HG03025 (cell line): Measurements from ENCODE around the gene HOXC4.

ENCODE experiments used
- ATAC-seq: cut with Tn5 transposase; IDR thresholded peaks from one replicate; pipeline ENCODE4 v1.9.1; 2021; ENCODE audit warnings: mild to moderate bottlenecking, moderate library complexity; ENCODE audit not compliant: unreplicated experiment, low FRiP score

The HOXC4 gene

GRCh38 chr12:54053751-54054741 is at the start of gene HOXC4:
Gene HOXC4 (plus strand): TSS chr12:54053835. CDS start chr12:54053923, 88 bp downstream.
- ATAC-seq: peak; percentile 42

GRCh38 chr12:54004063-54004840 is 49.4 kb upstream of the HOXC4 start:
- ATAC-seq: no peak

GRCh38 chr12:54004841-54005530 is 48.6 kb upstream of the HOXC4 start:
- no peak for ATAC-seq

GRCh38 chr12:54005531-54005852 is 48.1 kb upstream of the HOXC4 start:
- ATAC-seq: no peak

GRCh38 chr12:54005853-54006558 is 47.6 kb upstream of the HOXC4 start:
- peak; percentile 75 for ATAC-seq

- no peak for ATAC-seq
These were observed 46.9 kb upstream of the HOXC4 start for GRCh38 chr12:54006559-54007220.

GRCh38 chr12:54007538-54008259 is 45.9 kb upstream of the HOXC4 start:
- ATAC-seq: no peak

GRCh38 chr12:54008260-54008552 is 45.4 kb upstream of the HOXC4 start:
- ATAC-seq: no peak

- no peak for ATAC-seq
These were observed 44.2 kb upstream of the HOXC4 start for GRCh38 chr12:54009171-54010052.

GRCh38 chr12:54010053-54010971 is 43.3 kb upstream of the HOXC4 start:
- no peak for ATAC-seq

- no peak for ATAC-seq
These were observed 42.5 kb upstream of the HOXC4 start for GRCh38 chr12:54010972-54011664.

GRCh38 chr12:54011665-54012532 is 41.7 kb upstream of the HOXC4 start:
- ATAC-seq: no peak

GRCh38 chr12:54012631-54013409 is 40.8 kb upstream of the HOXC4 start:
- no peak for ATAC-seq

GRCh38 chr12:54014377-54015017 is 39.1 kb upstream of the HOXC4 start:
- ATAC-seq: no peak
